Peyer's patch (tissue), 4 donors: ENCODE measurements around the gene TSPEAR.

Experiments used
- POLR2A ChIP-seq, 2 donors: fragments of 450-650 bp; IDR thresholded peaks; one replicate each; pipeline ENCODE4 v1.5.1; 2017; ENCODE audit warnings: antibody characterized with exemption in 2 of 2, mild to moderate bottlenecking in 2 of 2, moderate library complexity in 2 of 2
- TF ChIP-seq, protein P1 (sequence below), 6 experiments: fragments of 450-650 bp in 4 of 6; fragments of 200-600 bp in 2 of 6; sonication (generic) in 1 of 6; IDR thresholded peaks; one replicate each; pipeline ENCODE4 v1.5.1; 2017 to 2019; ENCODE audit warnings: antibody characterized with exemption in 6 of 6, mild to moderate bottlenecking in 3 of 6, moderate library complexity in 1 of 6

DNA sequence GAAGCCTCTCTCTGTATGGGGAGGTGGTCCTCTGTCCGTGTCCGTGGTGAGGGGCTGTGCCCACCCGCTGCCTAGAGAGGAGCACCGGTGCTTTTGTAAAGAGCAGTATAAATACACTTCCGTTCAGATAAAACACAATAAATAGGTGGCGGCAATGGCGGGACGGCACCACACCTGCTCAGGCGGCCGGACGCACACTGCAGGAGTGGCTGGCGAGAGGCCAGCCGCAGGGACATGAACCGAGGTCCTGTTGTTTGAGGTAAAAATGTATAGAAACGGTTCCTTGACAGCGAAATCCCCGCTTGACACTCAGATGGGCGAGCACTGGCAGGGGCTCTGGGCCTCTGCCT lies 212.2 kb downstream of the TSPEAR start:
- TF ChIP-seq, protein P1, sequence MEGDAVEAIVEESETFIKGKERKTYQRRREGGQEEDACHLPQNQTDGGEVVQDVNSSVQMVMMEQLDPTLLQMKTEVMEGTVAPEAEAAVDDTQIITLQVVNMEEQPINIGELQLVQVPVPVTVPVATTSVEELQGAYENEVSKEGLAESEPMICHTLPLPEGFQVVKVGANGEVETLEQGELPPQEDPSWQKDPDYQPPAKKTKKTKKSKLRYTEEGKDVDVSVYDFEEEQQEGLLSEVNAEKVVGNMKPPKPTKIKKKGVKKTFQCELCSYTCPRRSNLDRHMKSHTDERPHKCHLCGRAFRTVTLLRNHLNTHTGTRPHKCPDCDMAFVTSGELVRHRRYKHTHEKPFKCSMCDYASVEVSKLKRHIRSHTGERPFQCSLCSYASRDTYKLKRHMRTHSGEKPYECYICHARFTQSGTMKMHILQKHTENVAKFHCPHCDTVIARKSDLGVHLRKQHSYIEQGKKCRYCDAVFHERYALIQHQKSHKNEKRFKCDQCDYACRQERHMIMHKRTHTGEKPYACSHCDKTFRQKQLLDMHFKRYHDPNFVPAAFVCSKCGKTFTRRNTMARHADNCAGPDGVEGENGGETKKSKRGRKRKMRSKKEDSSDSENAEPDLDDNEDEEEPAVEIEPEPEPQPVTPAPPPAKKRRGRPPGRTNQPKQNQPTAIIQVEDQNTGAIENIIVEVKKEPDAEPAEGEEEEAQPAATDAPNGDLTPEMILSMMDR (IDR thresholded peaks at IDR 0.05) = no peak
- TF ChIP-seq POLR2A (IDR thresholded peaks at IDR 0.05) = no peak
